ENCODE results near the gene SYTL3.
"Not testable (repeated sequence)": the region's sequence is repeated elsewhere in the genome, so short reads cannot be mapped to it uniquely, and the experiment has no call there.

Gene SYTL3

DNA sequence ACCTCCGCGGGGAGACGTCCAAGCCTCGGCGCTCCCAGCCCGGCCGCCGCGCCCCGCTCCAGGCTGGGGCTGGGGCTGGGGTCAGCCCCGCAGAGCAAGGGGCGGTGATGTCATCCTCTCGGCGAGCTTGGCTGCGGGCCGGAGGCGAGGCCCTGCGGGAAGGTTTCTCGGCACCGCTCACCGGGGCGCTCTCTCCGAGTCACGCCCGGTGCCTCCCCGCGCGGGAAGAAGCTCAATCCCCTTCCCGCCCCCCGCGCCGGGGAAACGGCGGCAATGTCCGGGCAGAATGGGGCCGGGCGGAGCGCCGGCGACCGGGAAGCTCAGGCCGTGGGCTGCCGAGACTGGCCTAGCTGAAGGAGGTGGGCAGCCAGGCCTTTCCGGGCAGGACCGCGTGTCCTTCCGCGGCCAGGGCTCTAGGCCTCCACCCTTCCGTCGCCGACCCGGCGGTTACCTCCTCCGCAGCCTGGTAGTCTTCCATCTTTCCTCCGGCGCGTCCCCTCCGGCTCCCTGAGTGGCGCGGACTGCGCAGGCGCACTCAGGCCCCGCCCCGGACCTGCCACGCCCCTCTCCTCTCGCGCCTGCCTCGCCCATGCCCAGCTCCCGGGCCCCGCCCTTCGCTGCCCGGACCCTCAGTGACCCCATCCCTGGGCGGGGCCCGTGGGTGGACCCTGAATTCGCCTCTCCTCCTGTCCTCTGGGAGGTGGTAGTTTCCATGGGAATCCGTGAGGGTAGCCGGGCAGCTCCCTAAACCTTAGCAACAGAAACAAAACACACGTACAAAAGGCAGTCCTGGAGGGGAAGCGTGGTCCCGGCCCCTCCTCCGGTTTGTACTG, 5.4 kb upstream of the SYTL3 start, which contains the start of gene DYNLT1:
Gene DYNLT1 (minus strand): TSS at position 513 of the 833 bp plus-strand sequence. CDS start 35 bp downstream, at position 478.
- TF ChIP-seq, protein P1, sequence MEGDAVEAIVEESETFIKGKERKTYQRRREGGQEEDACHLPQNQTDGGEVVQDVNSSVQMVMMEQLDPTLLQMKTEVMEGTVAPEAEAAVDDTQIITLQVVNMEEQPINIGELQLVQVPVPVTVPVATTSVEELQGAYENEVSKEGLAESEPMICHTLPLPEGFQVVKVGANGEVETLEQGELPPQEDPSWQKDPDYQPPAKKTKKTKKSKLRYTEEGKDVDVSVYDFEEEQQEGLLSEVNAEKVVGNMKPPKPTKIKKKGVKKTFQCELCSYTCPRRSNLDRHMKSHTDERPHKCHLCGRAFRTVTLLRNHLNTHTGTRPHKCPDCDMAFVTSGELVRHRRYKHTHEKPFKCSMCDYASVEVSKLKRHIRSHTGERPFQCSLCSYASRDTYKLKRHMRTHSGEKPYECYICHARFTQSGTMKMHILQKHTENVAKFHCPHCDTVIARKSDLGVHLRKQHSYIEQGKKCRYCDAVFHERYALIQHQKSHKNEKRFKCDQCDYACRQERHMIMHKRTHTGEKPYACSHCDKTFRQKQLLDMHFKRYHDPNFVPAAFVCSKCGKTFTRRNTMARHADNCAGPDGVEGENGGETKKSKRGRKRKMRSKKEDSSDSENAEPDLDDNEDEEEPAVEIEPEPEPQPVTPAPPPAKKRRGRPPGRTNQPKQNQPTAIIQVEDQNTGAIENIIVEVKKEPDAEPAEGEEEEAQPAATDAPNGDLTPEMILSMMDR (conservative IDR thresholded peaks at IDR 0.05; ENCODE audit: low read depth, low read length) = no peak
- H3K4me3 ChIP-seq (ENCODE audit: low read length) = peak within 1 kb of the TSS; percentile 75
- DNase-seq (ENCODE audit: low read depth) = peak; percentile 71

DNA sequence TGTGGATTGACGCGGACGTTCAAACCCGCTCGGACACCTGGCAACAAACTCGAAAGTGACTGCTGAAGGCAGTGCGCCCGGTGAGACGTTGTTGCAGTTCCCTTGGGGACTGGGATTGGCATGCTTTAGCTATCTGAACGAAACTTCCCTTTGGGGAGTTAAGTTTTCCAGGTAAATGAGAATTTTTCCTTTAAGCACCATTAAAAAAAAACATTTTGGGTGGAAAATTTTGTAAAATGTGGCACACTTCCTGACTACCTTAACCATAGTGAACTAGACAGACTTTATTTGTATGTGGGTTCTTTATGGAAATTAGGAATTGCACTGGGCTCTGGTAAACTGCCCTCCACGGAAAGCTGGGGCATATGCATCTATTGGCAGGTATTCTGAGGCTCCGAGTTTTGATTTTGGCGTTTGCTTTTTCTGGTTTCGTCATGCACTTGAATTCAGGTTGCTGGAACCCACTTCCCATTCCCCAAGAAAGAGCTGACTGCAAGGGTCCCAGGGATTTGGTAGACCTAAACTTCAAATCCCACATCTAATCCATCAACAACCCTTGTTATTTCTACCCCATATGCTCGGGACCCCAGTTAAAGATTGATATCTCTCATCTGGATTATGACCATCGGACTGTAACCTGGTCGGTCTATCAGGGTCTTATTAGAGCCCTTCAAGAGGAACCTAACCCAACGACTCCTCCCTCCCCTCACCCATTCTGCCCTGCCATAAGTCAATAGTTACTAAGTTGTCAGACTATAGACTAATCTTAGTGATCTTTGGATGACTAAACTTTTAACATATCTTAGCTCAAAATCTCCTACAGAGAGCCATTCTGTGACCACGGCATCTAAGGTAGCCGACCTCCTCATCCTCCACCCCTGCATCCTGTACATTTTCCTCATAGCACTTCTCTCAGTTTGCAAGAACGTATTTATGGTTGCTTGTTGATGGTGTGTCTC, 4.5 kb upstream of the SYTL3 start:
- H3K4me3 ChIP-seq (ENCODE audit: low read length) = peak overlapping the region; percentile 75
- DNase-seq (ENCODE audit: low read depth) = no peak
- TF ChIP-seq, protein P1 (conservative IDR thresholded peaks at IDR 0.05; ENCODE audit: low read depth, low read length) = no peak

DNA sequence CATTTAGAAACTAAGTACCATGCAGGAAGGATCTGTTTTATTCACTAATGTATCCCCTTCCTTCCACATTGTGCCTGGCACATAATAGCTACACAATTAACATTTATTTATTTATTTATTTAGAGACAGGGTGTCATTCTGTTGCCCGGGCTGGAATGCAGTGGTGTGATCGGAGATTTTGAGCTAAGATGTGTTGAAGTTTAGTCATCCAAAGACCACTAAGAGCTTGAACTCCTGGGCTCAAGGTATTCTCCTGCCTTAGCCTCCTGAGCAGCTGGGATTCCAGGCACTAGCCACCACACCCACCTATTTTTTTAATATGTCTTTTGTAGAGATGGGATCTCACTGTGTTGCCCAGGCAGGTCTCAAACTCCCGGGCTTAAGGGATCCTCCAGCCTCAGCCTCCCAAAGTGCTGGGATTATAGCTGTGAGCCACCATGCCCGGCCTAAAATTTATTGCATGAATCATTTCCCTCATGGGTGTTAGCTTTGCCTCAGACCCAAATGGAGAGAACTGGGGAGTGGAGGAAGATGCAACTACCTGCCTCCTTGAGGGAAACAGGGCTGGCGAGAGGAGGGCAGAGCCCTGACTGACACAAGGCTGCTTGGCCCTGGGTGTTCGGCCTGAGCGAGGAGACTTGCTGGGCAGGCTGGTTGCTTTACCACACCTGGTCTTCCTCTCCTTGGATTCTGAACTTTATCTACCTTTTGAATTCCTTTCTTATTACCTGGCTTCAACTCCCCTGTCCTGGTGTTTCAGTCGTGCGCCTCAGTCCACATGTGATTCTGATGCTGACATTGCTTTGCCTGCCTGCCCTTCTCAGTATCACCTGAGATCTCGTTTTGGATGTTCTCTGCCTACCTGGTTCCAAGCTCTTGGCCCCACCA, 3.6 kb upstream of the SYTL3 start:
- no peak overlapping the region for H3K4me3 ChIP-seq (ENCODE audit: low read length)
- TF ChIP-seq, protein P1 (conservative IDR thresholded peaks at IDR 0.05; ENCODE audit: low read depth, low read length) = no peak
- DNase-seq (ENCODE audit: low read depth) = no peak

DNA sequence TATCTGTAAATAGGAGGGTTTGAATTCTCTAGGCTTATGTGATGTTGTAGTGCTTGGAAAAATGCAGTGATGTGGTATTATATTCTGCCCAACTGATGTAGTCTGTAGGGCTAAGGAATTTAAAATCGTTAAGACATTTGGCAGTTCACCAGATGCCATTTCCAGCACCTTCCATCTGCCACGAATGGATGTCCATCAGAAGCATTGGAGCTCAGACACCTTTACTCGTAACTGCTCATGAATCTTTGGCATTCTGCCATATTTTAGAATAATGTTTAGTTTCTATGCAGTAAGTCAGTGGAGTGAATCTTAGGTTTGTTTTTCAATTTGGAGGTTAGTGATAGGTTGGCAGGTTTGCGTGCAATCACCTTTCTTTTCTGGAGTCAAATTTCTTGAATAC, 2.4 kb upstream of the SYTL3 start:
- no peak for DNase-seq (ENCODE audit: low read depth)
- TF ChIP-seq, protein P1 (conservative IDR thresholded peaks at IDR 0.05; ENCODE audit: low read depth, low read length) = no peak
- no peak overlapping the region for H3K4me3 ChIP-seq (ENCODE audit: low read length)

DNA sequence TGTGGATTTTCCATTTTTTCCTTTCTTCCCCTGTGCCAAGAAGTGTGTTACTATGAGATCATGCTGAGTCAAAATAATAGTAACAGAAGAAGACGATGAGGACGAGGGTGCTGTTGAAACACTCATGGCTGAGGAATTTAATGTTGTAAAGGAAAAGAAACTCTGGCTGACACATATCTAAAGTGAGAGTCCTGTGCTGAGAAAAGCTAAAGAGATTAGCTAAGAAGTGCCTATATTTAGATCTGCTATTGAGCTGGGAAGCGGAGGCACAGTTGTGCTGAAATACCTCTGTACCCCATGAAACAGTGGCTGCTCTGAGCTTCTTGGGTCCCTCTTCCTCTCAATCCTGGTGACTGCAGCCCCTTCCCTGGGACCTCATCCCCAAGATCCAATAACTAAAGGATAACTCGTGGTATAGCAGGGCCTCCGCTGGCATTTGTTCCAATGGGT, 1.1 kb upstream of the SYTL3 start:
- peak; percentile 75 for DNase-seq (ENCODE audit: low read depth)
- TF ChIP-seq, protein P1 (conservative IDR thresholded peaks at IDR 0.05; ENCODE audit: low read depth, low read length) = no peak
- no peak overlapping the region for H3K4me3 ChIP-seq (ENCODE audit: low read length)

DNA sequence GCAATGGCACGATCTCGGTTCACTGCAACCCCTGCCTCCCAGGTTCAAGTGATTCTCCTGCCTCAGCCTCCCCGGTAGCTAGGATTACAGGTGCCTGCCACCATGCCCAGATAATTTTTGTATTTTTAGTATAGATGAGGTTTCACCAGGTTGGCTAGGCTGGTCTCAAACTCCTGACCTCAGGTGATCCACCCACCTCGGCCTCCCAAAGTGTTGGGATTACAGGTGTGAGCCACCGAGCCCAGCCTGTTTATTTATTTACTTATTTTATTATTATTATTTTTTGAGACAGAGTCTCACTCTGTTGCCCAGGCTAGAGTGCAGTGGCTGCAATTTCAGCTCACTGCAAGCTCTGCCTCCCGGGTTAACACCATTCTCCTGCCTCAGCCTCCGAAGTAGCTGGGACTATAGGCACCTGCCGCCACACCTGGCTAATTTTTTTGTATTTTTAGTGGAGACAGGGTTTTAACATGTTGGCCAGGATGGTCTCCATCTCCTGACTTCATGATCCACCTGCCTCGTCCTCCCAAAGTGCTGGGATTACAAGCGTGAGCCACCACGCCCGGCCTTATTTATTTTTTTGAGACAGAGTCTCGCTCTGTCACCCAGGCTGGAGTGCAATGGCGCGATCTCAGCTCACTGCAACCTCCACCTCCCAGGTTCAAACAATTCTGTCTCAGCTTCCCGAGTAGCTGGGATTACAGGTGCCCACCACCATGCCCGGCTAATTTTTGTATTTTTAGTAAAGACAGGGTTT, 2.3 kb downstream of the SYTL3 start:
- DNase-seq (ENCODE audit: low read depth) = not testable (repeated sequence)

More for the DNA sequence above, 2.3 kb downstream of the SYTL3 start:
- H3K4me3 ChIP-seq (ENCODE audit: low read length) = not testable (repeated sequence)
